Measurements from ENCODE around the gene POTEB3.
"Not testable (repeated sequence)": the region's sequence is repeated elsewhere in the genome, so short reads cannot be mapped to it uniquely, and the experiment has no call there.

DNA sequence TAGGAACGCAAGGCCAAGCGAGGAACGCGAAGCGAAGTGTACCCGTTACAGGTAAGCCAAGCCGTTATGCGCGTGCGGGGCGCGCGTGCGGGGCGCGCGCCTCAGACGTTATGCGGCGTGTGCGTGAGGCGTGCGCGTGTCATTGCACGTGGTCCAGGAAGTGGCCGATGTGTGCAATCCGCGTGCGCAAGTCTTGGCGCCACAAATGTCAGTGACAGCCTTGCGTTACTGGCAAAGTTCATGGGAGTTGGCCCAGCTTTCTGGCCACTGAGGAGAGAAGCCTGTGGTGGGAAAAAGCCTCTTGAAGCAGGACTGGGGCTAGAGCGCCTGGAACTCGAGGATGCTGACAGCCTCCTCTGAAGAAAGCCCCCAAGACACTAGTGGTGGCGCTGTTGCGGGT, at the start of gene POTEB3:
- TF ChIP-seq, protein P1, sequence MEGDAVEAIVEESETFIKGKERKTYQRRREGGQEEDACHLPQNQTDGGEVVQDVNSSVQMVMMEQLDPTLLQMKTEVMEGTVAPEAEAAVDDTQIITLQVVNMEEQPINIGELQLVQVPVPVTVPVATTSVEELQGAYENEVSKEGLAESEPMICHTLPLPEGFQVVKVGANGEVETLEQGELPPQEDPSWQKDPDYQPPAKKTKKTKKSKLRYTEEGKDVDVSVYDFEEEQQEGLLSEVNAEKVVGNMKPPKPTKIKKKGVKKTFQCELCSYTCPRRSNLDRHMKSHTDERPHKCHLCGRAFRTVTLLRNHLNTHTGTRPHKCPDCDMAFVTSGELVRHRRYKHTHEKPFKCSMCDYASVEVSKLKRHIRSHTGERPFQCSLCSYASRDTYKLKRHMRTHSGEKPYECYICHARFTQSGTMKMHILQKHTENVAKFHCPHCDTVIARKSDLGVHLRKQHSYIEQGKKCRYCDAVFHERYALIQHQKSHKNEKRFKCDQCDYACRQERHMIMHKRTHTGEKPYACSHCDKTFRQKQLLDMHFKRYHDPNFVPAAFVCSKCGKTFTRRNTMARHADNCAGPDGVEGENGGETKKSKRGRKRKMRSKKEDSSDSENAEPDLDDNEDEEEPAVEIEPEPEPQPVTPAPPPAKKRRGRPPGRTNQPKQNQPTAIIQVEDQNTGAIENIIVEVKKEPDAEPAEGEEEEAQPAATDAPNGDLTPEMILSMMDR (IDR thresholded peaks at IDR 0.05; ENCODE audit: low read depth, low read length), result not testable (repeated sequence)
- not testable (repeated sequence) for TF ChIP-seq EZH2phosphoT487 (IDR thresholded peaks at IDR 0.05; ENCODE audit: low read depth)
